GM12891 (cell line): ENCODE data around the gene CES2.
"Not testable (repeated sequence)": the region's sequence is repeated elsewhere in the genome, so short reads cannot be mapped to it uniquely, and the experiment has no call there.

Experiments used
- POLR2A ChIP-seq: IDR thresholded peaks from 2 replicates; pipeline ENCODE4 v1.6.1; 2011; ENCODE audit warnings: low read depth, low read length, control low read depth
- POLR2AphosphoS5 ChIP-seq: IDR thresholded peaks from 2 replicates; pipeline ENCODE4 v1.6.1; 2011; ENCODE audit warnings: low read depth, low read length, control low read depth
- POU2F2 ChIP-seq: IDR thresholded peaks from 2 replicates; pipeline ENCODE4 v1.6.1; 2011; ENCODE audit warnings: low read depth, mild to moderate bottlenecking, control low read depth, low read length, moderate library complexity
- SPI1 ChIP-seq: IDR thresholded peaks from 2 replicates; pipeline ENCODE4 v1.6.1; 2011; ENCODE audit warnings: low read depth, low read length, control low read depth
- TAF1 ChIP-seq: IDR thresholded peaks from 2 replicates; pipeline ENCODE4 v1.6.1; 2011; ENCODE audit warnings: low read depth, low read length, control low read depth

DNA sequence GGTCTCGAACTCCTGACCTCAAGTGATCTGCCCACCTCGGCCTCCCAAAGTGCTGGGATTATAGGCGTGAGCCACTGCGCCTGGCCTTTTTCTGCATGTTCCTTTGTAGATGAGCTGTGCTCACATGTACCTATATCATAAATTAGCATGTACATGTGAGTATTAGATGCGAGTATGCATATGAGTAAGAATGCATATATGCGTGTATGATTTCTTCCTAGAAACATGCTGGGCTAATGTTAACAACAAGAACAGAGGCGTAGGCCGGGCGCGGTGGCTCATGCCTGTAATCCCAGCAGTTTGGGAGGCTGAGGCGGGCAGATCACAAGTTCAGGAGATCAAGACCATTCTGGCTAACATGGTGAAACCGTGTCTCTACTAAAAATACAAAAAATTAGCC is 58.2 kb downstream of the CES2 start:
- TF ChIP-seq TAF1, POLR2AphosphoS5, POLR2A, SPI1, POU2F2: not testable (repeated sequence)
